LNCAP (cell line): ENCODE data around the gene CENPT.

Experiments
- CTCF ChIP-seq: fragments of 450-650 bp; IDR thresholded peaks from 2 replicates; pipeline ENCODE4 v1.5.1; 2017; ENCODE audit warnings: mild to moderate bottlenecking

Gene CENPT

GRCh38 chr16:67847064-67847861 is at the start of gene CENPT:
Gene CENPT (minus strand): TSS chr16:67847693. CDS start chr16:67833859, 13,834 bp downstream.
- no peak for TF ChIP-seq CTCF

GRCh38 chr16:67897231-67897630 is 49.7 kb upstream of the CENPT start:
- TF ChIP-seq CTCF: no peak

GRCh38 chr16:67893743-67894399 is 46.4 kb upstream of the CENPT start:
- TF ChIP-seq CTCF: no peak

GRCh38 chr16:67892899-67893742 is 45.6 kb upstream of the CENPT start, which contains the start of gene PSKH1:
Gene PSKH1 (plus strand): TSS chr16:67893254. CDS start chr16:67908750, 15,496 bp downstream.
- no peak for TF ChIP-seq CTCF

- TF ChIP-seq CTCF: no peak
These were observed 44.9 kb upstream of the CENPT start for GRCh38 chr16:67892375-67892774.

GRCh38 chr16:67888331-67888730 is 40.8 kb upstream of the CENPT start:
- no peak for TF ChIP-seq CTCF

- TF ChIP-seq CTCF: no peak
These were observed 38.9 kb upstream of the CENPT start for GRCh38 chr16:67886387-67886786.
